ENCODE data around the gene PMS2.

The PMS2 gene

GRCh38 chr7:6028563-6028962 lies 19.7 kb upstream of the PMS2 start:
- H3K4me3 ChIP-seq (ENCODE audit: low read length): no peak overlapping the region
- H3K27me3 ChIP-seq (replicated peaks; ENCODE audit: control insufficient read depth, insufficient read depth, low read length): no peaks in the 10 kb centered on the region
- DNase-seq (ENCODE audit: low read depth): no peak
- H3K9ac ChIP-seq (ENCODE audit: low read length): no peak overlapping the region
- H3K36me3 ChIP-seq (ENCODE audit: control insufficient read depth, insufficient read depth, low read length, severe bottlenecking): peaks cover 83% of the 10 kb centered on the region
- no peaks in the 10 kb centered on the region for H3K9me3 ChIP-seq (ENCODE audit: control insufficient read depth, low read length)
- H3K4me1 ChIP-seq (ENCODE audit: control insufficient read depth, insufficient read depth, low read length): no peaks in the 10 kb centered on the region

- H3K4me3 ChIP-seq (ENCODE audit: low read length): no peak overlapping the region
- no peaks in the 10 kb centered on the region for H3K27me3 ChIP-seq (replicated peaks; ENCODE audit: control insufficient read depth, insufficient read depth, low read length)
- no peaks in the 10 kb centered on the region for H3K4me1 ChIP-seq (ENCODE audit: control insufficient read depth, insufficient read depth, low read length)
- no peaks in the 10 kb centered on the region for H3K9me3 ChIP-seq (ENCODE audit: control insufficient read depth, low read length)
- H3K9ac ChIP-seq (ENCODE audit: low read length): no peak overlapping the region
- DNase-seq (ENCODE audit: low read depth): no peak
- peaks cover 84% of the 10 kb centered on the region for H3K36me3 ChIP-seq (ENCODE audit: control insufficient read depth, insufficient read depth, low read length, severe bottlenecking)
Observed at GRCh38 chr7:6027806-6028365, 19.0 kb upstream of the PMS2 start.

GRCh38 chr7:6026820-6027311 lies 18.0 kb upstream of the PMS2 start:
- no peaks in the 10 kb centered on the region for H3K9me3 ChIP-seq (ENCODE audit: control insufficient read depth, low read length)
- DNase-seq (ENCODE audit: low read depth): no peak
- H3K9ac ChIP-seq (ENCODE audit: low read length): no peak overlapping the region
- H3K4me1 ChIP-seq (ENCODE audit: control insufficient read depth, insufficient read depth, low read length): no peaks in the 10 kb centered on the region
- no peaks in the 10 kb centered on the region for H3K27me3 ChIP-seq (replicated peaks; ENCODE audit: control insufficient read depth, insufficient read depth, low read length)
- peaks cover 86% of the 10 kb centered on the region for H3K36me3 ChIP-seq (ENCODE audit: control insufficient read depth, insufficient read depth, low read length, severe bottlenecking)
- H3K4me3 ChIP-seq (ENCODE audit: low read length): no peak overlapping the region

DNA sequence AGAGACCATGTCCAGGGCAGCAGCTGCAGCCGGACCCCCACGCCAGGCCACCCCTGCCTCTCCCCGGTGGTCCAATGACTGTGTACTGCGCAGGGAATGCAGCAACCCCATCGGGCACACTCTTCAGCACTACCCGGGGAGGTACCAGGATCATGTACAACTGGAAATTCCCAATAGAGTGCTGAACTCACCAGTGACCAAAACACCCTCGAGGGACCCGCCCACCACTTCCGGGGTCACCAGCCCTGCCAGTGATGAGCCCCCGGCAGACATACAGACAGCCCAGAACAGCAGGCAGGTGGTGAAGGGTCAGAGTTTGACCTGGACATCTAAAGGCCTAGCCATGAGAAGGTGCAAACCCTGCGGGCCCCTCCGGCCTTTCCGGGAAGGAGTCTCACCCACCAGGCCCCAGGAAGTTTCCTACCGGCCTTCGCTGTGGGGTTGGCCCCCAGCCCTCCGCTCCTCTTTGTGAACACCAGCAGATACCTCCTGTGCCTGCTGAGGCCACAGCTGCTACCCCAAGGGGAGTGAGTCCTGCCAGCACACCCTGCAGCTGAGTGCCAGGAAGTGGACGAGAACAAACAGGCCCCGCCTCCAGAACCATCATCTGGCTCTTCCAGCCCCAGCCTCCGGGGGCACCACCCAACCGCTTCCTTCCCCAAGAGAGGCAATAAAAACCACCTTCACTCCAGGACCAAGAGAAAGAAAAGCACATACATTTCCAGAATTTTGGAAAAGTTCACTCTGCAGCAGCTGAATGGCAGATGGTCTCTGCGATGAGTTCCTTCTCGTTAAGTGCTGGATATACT lies 17.4 kb upstream of the PMS2 start:
- peaks cover 87% of the 10 kb centered on the region for H3K36me3 ChIP-seq (ENCODE audit: control insufficient read depth, insufficient read depth, low read length, severe bottlenecking)
- no peak overlapping the region for H3K9ac ChIP-seq (ENCODE audit: low read length)
- no peak overlapping the region for H3K4me3 ChIP-seq (ENCODE audit: low read length)
- H3K9me3 ChIP-seq (ENCODE audit: control insufficient read depth, low read length): no peaks in the 10 kb centered on the region
- H3K27me3 ChIP-seq (replicated peaks; ENCODE audit: control insufficient read depth, insufficient read depth, low read length): no peaks in the 10 kb centered on the region
- no peaks in the 10 kb centered on the region for H3K4me1 ChIP-seq (ENCODE audit: control insufficient read depth, insufficient read depth, low read length)
- DNase-seq (ENCODE audit: low read depth): no peak

GRCh38 chr7:6023974-6024435 lies 15.2 kb upstream of the PMS2 start:
- Histone ChIP-seq H3K4me3 (ENCODE audit: low read length) (no peak overlapping the region), H3K9ac (ENCODE audit: low read length) (no peak overlapping the region), H3K9me3 (ENCODE audit: control insufficient read depth, low read length) (no peaks in the 10 kb centered on the region), H3K4me1 (ENCODE audit: control insufficient read depth, insufficient read depth, low read length) (no peaks in the 10 kb centered on the region), H3K36me3 (ENCODE audit: control insufficient read depth, insufficient read depth, low read length, severe bottlenecking) (peaks cover 99% of the 10 kb centered on the region), H3K27me3 (replicated peaks; ENCODE audit: control insufficient read depth, insufficient read depth, low read length) (no peaks in the 10 kb centered on the region)
- DNase-seq (ENCODE audit: low read depth): no peak

- DNase-seq (ENCODE audit: low read depth): no peak
- H3K36me3 ChIP-seq (ENCODE audit: control insufficient read depth, insufficient read depth, low read length, severe bottlenecking): peaks cover 97% of the 10 kb centered on the region
Observed at GRCh38 chr7:6022707-6023106, 13.9 kb upstream of the PMS2 start.

GRCh38 chr7:6020371-6021286 lies 11.8 kb upstream of the PMS2 start:
- peaks cover 12% of the 10 kb centered on the region for H3K4me1 ChIP-seq (ENCODE audit: control insufficient read depth, insufficient read depth, low read length)
- no peak for DNase-seq (ENCODE audit: low read depth)
- H3K27me3 ChIP-seq (replicated peaks; ENCODE audit: control insufficient read depth, insufficient read depth, low read length): no peaks in the 10 kb centered on the region
- no peak overlapping the region for H3K4me3 ChIP-seq (ENCODE audit: low read length)
- no peaks in the 10 kb centered on the region for H3K9me3 ChIP-seq (ENCODE audit: control insufficient read depth, low read length)
- H3K36me3 ChIP-seq (ENCODE audit: control insufficient read depth, insufficient read depth, low read length, severe bottlenecking): peaks cover 88% of the 10 kb centered on the region
- no peak overlapping the region for H3K9ac ChIP-seq (ENCODE audit: low read length)

More at GRCh38 chr7:6022707-6023106, 13.9 kb upstream of the PMS2 start:
- no peak overlapping the region for H3K9ac ChIP-seq (ENCODE audit: low read length)
- H3K9me3 ChIP-seq (ENCODE audit: control insufficient read depth, low read length): no peaks in the 10 kb centered on the region
- no peaks in the 10 kb centered on the region for H3K4me1 ChIP-seq (ENCODE audit: control insufficient read depth, insufficient read depth, low read length)
- H3K4me3 ChIP-seq (ENCODE audit: low read length): no peak overlapping the region
- H3K27me3 ChIP-seq (replicated peaks; ENCODE audit: control insufficient read depth, insufficient read depth, low read length): no peaks in the 10 kb centered on the region

- Histone ChIP-seq H3K36me3 (ENCODE audit: control insufficient read depth, insufficient read depth, low read length, severe bottlenecking) (peaks cover 64% of the 10 kb centered on the region), H3K27me3 (replicated peaks; ENCODE audit: control insufficient read depth, insufficient read depth, low read length) (no peaks in the 10 kb centered on the region), H3K4me3 (ENCODE audit: low read length) (peak overlapping the region; percentile 26), H3K4me1 (ENCODE audit: control insufficient read depth, insufficient read depth, low read length) (peaks cover 34% of the 10 kb centered on the region), H3K9ac (ENCODE audit: low read length) (peak overlapping the region; percentile 84), H3K9me3 (ENCODE audit: control insufficient read depth, low read length) (no peaks in the 10 kb centered on the region)
- no peak for DNase-seq (ENCODE audit: low read depth)
Observed at GRCh38 chr7:6016653-6016966, 7.8 kb upstream of the PMS2 start.

- DNase-seq (ENCODE audit: low read depth): peak; percentile 99
- Histone ChIP-seq H3K9ac (ENCODE audit: low read length) (peak overlapping the region; percentile 84), H3K27me3 (replicated peaks; ENCODE audit: control insufficient read depth, insufficient read depth, low read length) (no peaks in the 10 kb centered on the region), H3K4me3 (ENCODE audit: low read length) (peak overlapping the region; percentile 64), H3K9me3 (ENCODE audit: control insufficient read depth, low read length) (no peaks in the 10 kb centered on the region), H3K4me1 (ENCODE audit: control insufficient read depth, insufficient read depth, low read length) (peaks cover 39% of the 10 kb centered on the region), H3K36me3 (ENCODE audit: control insufficient read depth, insufficient read depth, low read length, severe bottlenecking) (peaks cover 62% of the 10 kb centered on the region)
Observed at GRCh38 chr7:6015917-6016652, 7.2 kb upstream of the PMS2 start.

- peaks cover 57% of the 10 kb centered on the region for H3K4me1 ChIP-seq (ENCODE audit: control insufficient read depth, insufficient read depth, low read length)
- no peaks in the 10 kb centered on the region for H3K27me3 ChIP-seq (replicated peaks; ENCODE audit: control insufficient read depth, insufficient read depth, low read length)
- peak; percentile 72 for DNase-seq (ENCODE audit: low read depth)
- no peak overlapping the region for H3K4me3 ChIP-seq (ENCODE audit: low read length)
- peak overlapping the region; percentile 54 for H3K9ac ChIP-seq (ENCODE audit: low read length)
- peaks cover 32% of the 10 kb centered on the region for H3K36me3 ChIP-seq (ENCODE audit: control insufficient read depth, insufficient read depth, low read length, severe bottlenecking)
- no peaks in the 10 kb centered on the region for H3K9me3 ChIP-seq (ENCODE audit: control insufficient read depth, low read length)
Observed at GRCh38 chr7:6012355-6013104, 3.7 kb upstream of the PMS2 start.
